ENCODE results near the gene TMEM174.

TMEM174 gene

GRCh38 chr5:73179730-73180129, 6.7 kb downstream of the TMEM174 start:
- no peaks in the 10 kb centered on the region for H3K36me3 ChIP-seq
- H3K27me3 ChIP-seq: peaks cover 94% of the 10 kb centered on the region
- H3K4me3 ChIP-seq (ENCODE audit: low read depth in 1 of 2, low read length in 1 of 2): no peak overlapping the region
- no peak overlapping the region for H3K27ac ChIP-seq
- H3K4me1 ChIP-seq (ENCODE audit: control insufficient read depth in 1 of 2, insufficient read depth in 1 of 2, low read depth in 1 of 2, low read length in 1 of 2): no peaks in the 10 kb centered on the region
- TF ChIP-seq, protein P1, sequence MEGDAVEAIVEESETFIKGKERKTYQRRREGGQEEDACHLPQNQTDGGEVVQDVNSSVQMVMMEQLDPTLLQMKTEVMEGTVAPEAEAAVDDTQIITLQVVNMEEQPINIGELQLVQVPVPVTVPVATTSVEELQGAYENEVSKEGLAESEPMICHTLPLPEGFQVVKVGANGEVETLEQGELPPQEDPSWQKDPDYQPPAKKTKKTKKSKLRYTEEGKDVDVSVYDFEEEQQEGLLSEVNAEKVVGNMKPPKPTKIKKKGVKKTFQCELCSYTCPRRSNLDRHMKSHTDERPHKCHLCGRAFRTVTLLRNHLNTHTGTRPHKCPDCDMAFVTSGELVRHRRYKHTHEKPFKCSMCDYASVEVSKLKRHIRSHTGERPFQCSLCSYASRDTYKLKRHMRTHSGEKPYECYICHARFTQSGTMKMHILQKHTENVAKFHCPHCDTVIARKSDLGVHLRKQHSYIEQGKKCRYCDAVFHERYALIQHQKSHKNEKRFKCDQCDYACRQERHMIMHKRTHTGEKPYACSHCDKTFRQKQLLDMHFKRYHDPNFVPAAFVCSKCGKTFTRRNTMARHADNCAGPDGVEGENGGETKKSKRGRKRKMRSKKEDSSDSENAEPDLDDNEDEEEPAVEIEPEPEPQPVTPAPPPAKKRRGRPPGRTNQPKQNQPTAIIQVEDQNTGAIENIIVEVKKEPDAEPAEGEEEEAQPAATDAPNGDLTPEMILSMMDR (IDR thresholded peaks at IDR 0.05): no peak
- no peaks in the 10 kb centered on the region for H3K9me3 ChIP-seq

- H3K27me3 ChIP-seq: peaks cover 92% of the 10 kb centered on the region
- no peaks in the 10 kb centered on the region for H3K4me1 ChIP-seq (ENCODE audit: control insufficient read depth in 1 of 2, insufficient read depth in 1 of 2, low read depth in 1 of 2, low read length in 1 of 2)
- H3K36me3 ChIP-seq: no peaks in the 10 kb centered on the region
- H3K4me3 ChIP-seq (ENCODE audit: low read depth in 1 of 2, low read length in 1 of 2): no peak overlapping the region
- H3K27ac ChIP-seq: no peak overlapping the region
- H3K9me3 ChIP-seq: no peaks in the 10 kb centered on the region
- TF ChIP-seq, protein P1 (IDR thresholded peaks at IDR 0.05): no peak
Observed at GRCh38 chr5:73180566-73180965, 7.6 kb downstream of the TMEM174 start.

DNA sequence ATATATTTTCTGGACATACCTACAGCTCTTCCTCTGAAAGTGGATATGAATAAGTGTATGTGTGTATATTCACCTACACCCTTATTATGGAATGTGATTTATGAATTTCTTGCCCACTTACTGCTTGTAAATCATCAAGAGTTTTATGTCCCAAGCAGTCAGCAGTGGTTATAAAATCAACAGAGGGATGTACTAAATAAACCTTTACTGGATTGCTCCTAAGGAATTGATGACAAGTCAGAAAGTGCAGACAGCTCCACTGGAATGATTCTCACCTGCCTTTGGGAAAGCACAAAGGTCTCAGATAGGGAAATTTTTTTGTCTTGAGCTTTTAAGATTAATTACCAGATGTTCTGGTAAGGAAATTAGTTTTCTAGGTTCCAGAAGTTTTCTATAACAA, 9.3 kb downstream of the TMEM174 start:
- Histone ChIP-seq H3K27me3 (peaks cover 91% of the 10 kb centered on the region), H3K9me3 (no peaks in the 10 kb centered on the region), H3K27ac (no peak overlapping the region), H3K4me1 (ENCODE audit: control insufficient read depth in 1 of 2, insufficient read depth in 1 of 2, low read depth in 1 of 2, low read length in 1 of 2) (no peaks in the 10 kb centered on the region), H3K36me3 (no peaks in the 10 kb centered on the region), H3K4me3 (ENCODE audit: low read depth in 1 of 2, low read length in 1 of 2) (no peak overlapping the region)
- TF ChIP-seq, protein P1 (IDR thresholded peaks at IDR 0.05): no peak

GRCh38 chr5:73183000-73183399, 10.0 kb downstream of the TMEM174 start:
- peaks cover 84% of the 10 kb centered on the region for H3K27me3 ChIP-seq
- H3K36me3 ChIP-seq: no peaks in the 10 kb centered on the region
- TF ChIP-seq, protein P1 (IDR thresholded peaks at IDR 0.05): no peak
- no peaks in the 10 kb centered on the region for H3K9me3 ChIP-seq
- H3K4me3 ChIP-seq (ENCODE audit: low read depth in 1 of 2, low read length in 1 of 2): no peak overlapping the region
- H3K27ac ChIP-seq: no peak overlapping the region
- no peaks in the 10 kb centered on the region for H3K4me1 ChIP-seq (ENCODE audit: control insufficient read depth in 1 of 2, insufficient read depth in 1 of 2, low read depth in 1 of 2, low read length in 1 of 2)

DNA sequence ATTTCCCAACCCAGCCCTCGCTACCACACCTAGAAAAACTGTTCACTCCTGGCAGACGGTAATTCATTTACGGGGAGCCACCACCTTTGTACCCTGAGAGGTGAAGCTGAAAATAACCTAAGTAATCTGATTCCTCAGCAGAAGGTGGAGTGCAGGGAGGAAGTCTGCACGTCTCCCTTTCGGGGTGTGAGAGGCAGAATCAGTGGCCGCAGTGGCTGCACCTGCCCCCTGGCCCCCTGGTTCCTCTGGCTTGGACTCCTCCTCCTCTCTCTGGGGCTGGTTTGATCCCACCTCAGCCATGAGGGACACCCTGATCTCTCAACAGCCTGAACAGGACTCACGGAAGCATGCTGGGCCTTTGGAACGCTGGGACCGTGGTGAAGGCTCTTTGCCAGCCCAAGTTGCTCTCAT, 10.5 kb downstream of the TMEM174 start:
- no peaks in the 10 kb centered on the region for H3K36me3 ChIP-seq
- no peak overlapping the region for H3K27ac ChIP-seq
- H3K27me3 ChIP-seq: peaks cover 81% of the 10 kb centered on the region
- H3K4me1 ChIP-seq (ENCODE audit: control insufficient read depth in 1 of 2, insufficient read depth in 1 of 2, low read depth in 1 of 2, low read length in 1 of 2): no peaks in the 10 kb centered on the region
- H3K9me3 ChIP-seq: no peaks in the 10 kb centered on the region
- no peak overlapping the region for H3K4me3 ChIP-seq (ENCODE audit: low read depth in 1 of 2, low read length in 1 of 2)
- TF ChIP-seq, protein P1 (IDR thresholded peaks at IDR 0.05): no peak

- Histone ChIP-seq H3K4me3 (ENCODE audit: low read depth in 1 of 2, low read length in 1 of 2) (no peak overlapping the region), H3K4me1 (ENCODE audit: control insufficient read depth in 1 of 2, insufficient read depth in 1 of 2, low read depth in 1 of 2, low read length in 1 of 2) (no peaks in the 10 kb centered on the region), H3K9me3 (no peaks in the 10 kb centered on the region), H3K36me3 (no peaks in the 10 kb centered on the region), H3K27me3 (peaks cover 83% of the 10 kb centered on the region), H3K27ac (no peak overlapping the region)
- TF ChIP-seq, protein P1 (IDR thresholded peaks at IDR 0.05): no peak
Observed at GRCh38 chr5:73186976-73187375, 14.0 kb downstream of the TMEM174 start.
